Left lung (tissue), 10 donors: ENCODE results near the gene PRUNE2. TPM values are rescaled to one million over a fixed set of nuclear protein-coding genes. Genes with fewer than 3 reads are reported as not detected.

Experiments used
- ATAC-seq: fragments of 200-7000 bp; cut with Tn5 transposase; one replicate; pipeline ENCODE4 v1.9.1; 2020; ENCODE audit warnings: moderate library complexity
- DNase-seq, 4 donors: peaks; one replicate each; pipeline ENCODE4 v3.0.0-alpha.2; 2013 to 2020
- H3K27ac ChIP-seq, 2 donors: fragments of 200-600 bp; sonication (generic) in 1 of 2; one replicate each; pipeline versions ENCODE4 v1.5.0 to v1.8.0; 2020 to 2021
- H3K27me3 ChIP-seq, 2 donors: fragments of 200-600 bp; sonication (generic) in 1 of 2; one replicate each; pipeline versions ENCODE4 v1.5.0 to v1.8.0; 2020 to 2021
- H3K36me3 ChIP-seq, 2 donors: fragments of 200-600 bp; sonication (generic) in 1 of 2; one replicate each; pipeline versions ENCODE4 v1.5.0 to v1.8.0; 2020 to 2021
- H3K4me1 ChIP-seq, 2 donors: fragments of 200-600 bp; one replicate each; pipeline ENCODE4 v1.8.0; 2021
- H3K4me3 ChIP-seq, 2 donors: fragments of 200-600 bp; sonication (generic) in 1 of 2; one replicate each; pipeline versions ENCODE4 v1.5.0 to v1.8.0; 2020 to 2021; ENCODE audit warnings: mild to moderate bottlenecking in 1 of 2
- H3K9me3 ChIP-seq, 2 donors: fragments of 200-600 bp; sonication (generic) in 1 of 2; one replicate each; pipeline versions ENCODE4 v1.5.0 to v1.8.0; 2020 to 2021
- intact Hi-C, 2 donors: fragments of 100-400 bp; cut with DNase I; formaldehyde crosslinking; loops; one replicate each; pipeline versions ENCODE4 v1.11.2 to v1.14.2; 2022
- polyA plus RNA-seq, 6 donors: library from polyadenylated mRNA; unstranded; fragments of 120-200 nt; gene quantifications; one replicate each; pipeline ENCODE4 v1.2.1, GENCODE V29; 2013; ENCODE audit not compliant: insufficient read length in 6 of 6
- total RNA-seq, 2 donors: library from RNA; stranded (reverse); fragmentation: NEBNext Ultra II Directional; extraction: Animal tissue kit (Norgen Biotek cat#: 25700); gene quantifications; one replicate each; pipeline ENCODE4 v1.2.1, GENCODE V29; 2021
- TF ChIP-seq, protein P1 (sequence below), 2 donors: fragments of 200-600 bp; sonication (generic) in 1 of 2; IDR thresholded peaks; one replicate each; pipeline versions ENCODE4 v1.5.0 to v1.8.0; 2021; ENCODE audit warnings: antibody characterized with exemption in 2 of 2
- donor health status: DM: no; HTN: yes; CAD: no.
- donor health status: DM: no; HTN: no; CAD: no.

Gene PRUNE2
- total and polyA plus RNA-seq, 8 donors, result 2.0 to 17.7 (median 4.1) TPM

DNA sequence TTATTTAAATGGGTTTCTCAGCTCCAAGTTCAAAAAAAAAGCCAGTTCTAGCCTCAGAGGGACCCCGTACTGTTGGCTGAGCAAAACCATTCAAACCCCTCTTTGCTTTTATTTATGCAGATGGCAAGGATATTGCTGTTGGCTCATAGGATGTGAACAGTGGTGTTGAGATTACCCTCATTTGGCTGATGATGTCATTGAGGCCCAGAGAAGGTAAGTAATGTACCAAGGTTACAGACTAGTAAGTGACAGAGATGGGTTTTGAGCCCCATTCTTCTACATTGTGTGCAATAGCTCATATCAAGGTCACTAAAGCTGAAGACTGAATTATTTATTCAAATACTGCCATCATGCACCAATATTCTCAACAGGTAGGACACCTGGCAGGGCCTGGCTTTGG, 263.8 kb downstream of the PRUNE2 start:
- TF ChIP-seq, protein P1, sequence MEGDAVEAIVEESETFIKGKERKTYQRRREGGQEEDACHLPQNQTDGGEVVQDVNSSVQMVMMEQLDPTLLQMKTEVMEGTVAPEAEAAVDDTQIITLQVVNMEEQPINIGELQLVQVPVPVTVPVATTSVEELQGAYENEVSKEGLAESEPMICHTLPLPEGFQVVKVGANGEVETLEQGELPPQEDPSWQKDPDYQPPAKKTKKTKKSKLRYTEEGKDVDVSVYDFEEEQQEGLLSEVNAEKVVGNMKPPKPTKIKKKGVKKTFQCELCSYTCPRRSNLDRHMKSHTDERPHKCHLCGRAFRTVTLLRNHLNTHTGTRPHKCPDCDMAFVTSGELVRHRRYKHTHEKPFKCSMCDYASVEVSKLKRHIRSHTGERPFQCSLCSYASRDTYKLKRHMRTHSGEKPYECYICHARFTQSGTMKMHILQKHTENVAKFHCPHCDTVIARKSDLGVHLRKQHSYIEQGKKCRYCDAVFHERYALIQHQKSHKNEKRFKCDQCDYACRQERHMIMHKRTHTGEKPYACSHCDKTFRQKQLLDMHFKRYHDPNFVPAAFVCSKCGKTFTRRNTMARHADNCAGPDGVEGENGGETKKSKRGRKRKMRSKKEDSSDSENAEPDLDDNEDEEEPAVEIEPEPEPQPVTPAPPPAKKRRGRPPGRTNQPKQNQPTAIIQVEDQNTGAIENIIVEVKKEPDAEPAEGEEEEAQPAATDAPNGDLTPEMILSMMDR (IDR thresholded peaks at IDR 0.05), result no peak
- ATAC-seq, result no peak

DNA sequence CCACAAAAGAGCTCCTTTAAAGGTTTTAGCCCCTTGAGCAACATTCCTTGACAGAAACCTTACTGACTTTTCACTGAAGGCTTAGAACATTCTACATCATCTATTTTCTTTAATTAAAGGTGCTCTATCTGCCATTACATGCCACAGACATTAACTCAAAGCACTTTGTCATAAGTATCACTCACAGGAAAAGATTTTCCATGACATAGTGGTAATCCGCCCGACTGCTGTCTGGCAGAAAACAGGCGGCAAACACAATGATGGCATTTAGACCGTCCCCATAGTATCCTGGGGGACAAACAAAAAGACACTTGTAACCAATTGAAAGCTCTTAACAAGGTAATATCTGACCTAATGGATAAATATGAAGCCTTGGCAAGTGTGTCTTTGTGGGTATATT, 267.9 kb downstream of the PRUNE2 start:
- no peaks in the 10 kb centered on the region for H3K36me3 ChIP-seq
- no peak overlapping the region for H3K27ac ChIP-seq
- peaks cover 0 to 10% of the 10 kb centered on the region in 2 donors for H3K4me1 ChIP-seq
- H3K9me3 ChIP-seq, result no peaks in the 10 kb centered on the region
- intact Hi-C loops, result no loop called here
- DNase-seq, result no peak
- no peak for ATAC-seq
- TF ChIP-seq, protein P1 (IDR thresholded peaks at IDR 0.05), result no peak
- H3K4me3 ChIP-seq, result no peak overlapping the region
- H3K27me3 ChIP-seq, result no peaks in the 10 kb centered on the region

More for the DNA sequence above, 263.8 kb downstream of the PRUNE2 start:
- H3K36me3 ChIP-seq, result no peaks in the 10 kb centered on the region
- H3K4me3 ChIP-seq, result no peak overlapping the region
- no peak for DNase-seq
- intact Hi-C loops, result no loop called here
- no peaks in the 10 kb centered on the region for H3K27me3 ChIP-seq
- H3K4me1 ChIP-seq, result peaks cover 0 to 28% of the 10 kb centered on the region in 2 donors
- no peak overlapping the region for H3K27ac ChIP-seq
- H3K9me3 ChIP-seq, result no peaks in the 10 kb centered on the region

DNA sequence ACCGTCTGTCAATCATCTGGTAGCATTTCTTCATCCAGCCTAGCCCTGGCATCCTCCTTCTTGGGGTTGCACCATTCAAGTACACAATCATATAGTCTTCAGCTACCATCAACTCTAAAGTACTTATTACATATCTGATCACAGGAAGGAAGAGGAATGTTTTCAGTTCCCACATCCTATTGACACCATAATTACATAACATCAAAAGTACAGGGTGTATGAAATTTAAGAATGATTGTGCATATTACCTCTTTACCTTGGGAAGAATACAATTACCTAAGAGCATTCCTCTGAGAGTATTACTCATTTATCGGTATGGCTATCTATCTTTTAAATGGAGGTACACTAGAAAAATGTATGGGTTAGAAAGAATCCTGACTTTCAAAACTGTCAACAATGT, 268.5 kb downstream of the PRUNE2 start:
- DNase-seq (no peak), ATAC-seq (no peak)
- H3K36me3 ChIP-seq, result no peaks in the 10 kb centered on the region
- H3K27me3 ChIP-seq, result no peaks in the 10 kb centered on the region
- no peaks in the 10 kb centered on the region for H3K9me3 ChIP-seq
- H3K4me1 ChIP-seq, result peaks cover 0 to 5% of the 10 kb centered on the region in 2 donors
- TF ChIP-seq, protein P1 (IDR thresholded peaks at IDR 0.05), result no peak
- no peak overlapping the region for H3K4me3 ChIP-seq
- intact Hi-C loops, result no loop called here
- H3K27ac ChIP-seq, result no peak overlapping the region

DNA sequence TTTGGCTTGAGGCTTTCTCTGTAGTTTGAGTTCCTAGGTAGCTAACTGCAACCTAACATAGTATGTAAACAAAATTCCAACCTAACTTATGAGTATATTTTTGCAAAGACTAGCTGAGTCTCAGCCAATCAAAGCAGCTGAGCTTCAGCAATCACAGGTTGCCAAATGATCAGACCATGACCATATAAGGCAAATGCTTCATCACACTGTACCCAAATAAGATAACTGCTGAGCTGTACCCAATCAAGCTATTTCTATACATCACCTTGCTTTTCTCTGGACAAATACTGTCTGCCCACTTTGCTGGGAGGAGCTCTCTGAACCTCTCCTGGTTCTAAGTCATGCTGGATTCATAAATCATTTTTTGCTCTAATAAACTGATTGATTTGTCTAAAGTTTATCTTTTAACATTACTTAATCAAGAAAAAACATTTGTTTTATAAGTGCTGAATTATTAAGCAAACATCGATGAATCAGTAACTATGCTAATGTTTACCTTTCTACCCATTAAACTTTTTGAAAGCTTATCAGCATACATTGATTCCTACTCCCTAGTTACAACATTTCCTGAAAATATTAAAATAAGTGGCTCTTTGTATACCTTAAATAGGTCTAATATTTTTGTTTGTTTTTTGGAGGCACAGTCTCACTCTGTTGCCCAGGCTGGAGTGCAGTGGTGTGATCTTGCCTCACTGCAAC, 271.4 kb downstream of the PRUNE2 start:
- Histone ChIP-seq H3K9me3 (no peaks in the 10 kb centered on the region), H3K27ac (no peak overlapping the region), H3K36me3 (no peaks in the 10 kb centered on the region), H3K4me1 (peaks cover 0 to under 1% of the 10 kb centered on the region in 2 donors), H3K27me3 (no peaks in the 10 kb centered on the region), H3K4me3 (no peak overlapping the region)
- ATAC-seq, result no peak
- intact Hi-C loops, result no loop called here
- DNase-seq, result no peak
- TF ChIP-seq, protein P1 (IDR thresholded peaks at IDR 0.05), result no peak

DNA sequence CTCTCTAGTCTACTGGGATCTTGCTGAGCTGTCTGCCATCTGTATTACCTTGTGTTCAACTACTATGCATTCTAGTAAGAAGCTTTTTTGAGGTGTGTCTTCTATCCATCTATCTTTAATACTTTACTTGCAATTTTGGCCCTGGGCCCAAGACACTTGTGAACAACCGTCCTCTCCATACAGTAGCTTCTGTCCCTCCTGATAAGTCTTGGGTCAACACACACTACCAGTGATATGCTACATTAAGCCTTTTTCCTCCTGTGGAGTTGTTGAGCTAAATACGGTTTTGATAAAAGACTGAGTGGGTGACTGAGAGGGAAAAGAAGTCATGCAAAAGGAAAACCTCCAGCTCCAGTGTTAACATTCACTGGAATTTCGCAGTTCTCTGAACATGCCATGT, 275.0 kb downstream of the PRUNE2 start:
- TF ChIP-seq, protein P1 (IDR thresholded peaks at IDR 0.05), result no peak
- H3K27ac ChIP-seq, result no peak overlapping the region
- intact Hi-C loops, result no loop called here
- no peaks in the 10 kb centered on the region for H3K36me3 ChIP-seq
- peaks cover 0 to 8% of the 10 kb centered on the region in 2 donors for H3K4me1 ChIP-seq
- ATAC-seq (no peak), DNase-seq (no peak)
- H3K27me3 ChIP-seq, result no peaks in the 10 kb centered on the region
- no peak overlapping the region for H3K4me3 ChIP-seq
- H3K9me3 ChIP-seq, result no peaks in the 10 kb centered on the region
